ENCODE measurements around the gene SHROOM3. TPM values are rescaled to one million over a fixed set of nuclear protein-coding genes. Genes with fewer than 3 reads are reported as not detected.

Gene SHROOM3
- total and polyA plus RNA-seq, 2 donors (not counting 3 experiments of a cell fraction or from before 2014, with no cell fraction given): 2.7 to 6.7 TPM

GRCh38 chr4:76607266-76607799, 172.3 kb downstream of the SHROOM3 start:
- dilution Hi-C loops (cut with MboI; ENCODE audit: extremely low pct_ligation_motif_present, low sequenced_read_pairs): no loop called here
- H3K9me3 ChIP-seq (replicated peaks; ENCODE audit: control insufficient read depth, insufficient read depth, low read length): no peaks in the 10 kb centered on the region
- no peaks in the 10 kb centered on the region for H3K79me2 ChIP-seq (ENCODE audit: control insufficient read depth, insufficient read depth, low read length)
- FAIRE-seq (no peak), DNase-seq (ENCODE audit: low read depth, low spot score) (no peak)
- H3K9ac ChIP-seq (replicated peaks; ENCODE audit: extremely low read depth, insufficient read depth, low read length): no peak overlapping the region
- no peaks in the 10 kb centered on the region for H3K27me3 ChIP-seq (ENCODE audit: control insufficient read depth in 2 of 2, insufficient read depth in 2 of 2, low read length in 2 of 2)
- BruUV-seq (replicated peaks): no TSS peak
- no peaks in the 10 kb centered on the region for H3K36me3 ChIP-seq (ENCODE audit: control insufficient read depth in 2 of 2, extremely low read depth in 1 of 2, insufficient read depth in 2 of 2, low read length in 2 of 2)
- no peak overlapping the region for H3K4me3 ChIP-seq (replicated peaks in 1 of 3; ENCODE audit: insufficient read depth in 1 of 3, low read depth in 1 of 3, low read length in 3 of 3)
- H2AFZ ChIP-seq (ENCODE audit: low read depth, low read length): no peak overlapping the region
- no peak overlapping the region for H3K4me2 ChIP-seq (ENCODE audit: insufficient read depth, low read length)
- no peak overlapping the region for H3K27ac ChIP-seq (ENCODE audit: insufficient read depth, low read depth, low read length)
- TF ChIP-seq MAX (IDR thresholded peaks at IDR 0.05; ENCODE audit: insufficient read depth, insufficient read length) (no peak), JUN (IDR thresholded peaks at IDR 0.05; ENCODE audit: borderline replicate concordance, insufficient read depth, insufficient read length, low read depth) (no peak), EZH2 (IDR thresholded peaks at IDR 0.05; ENCODE audit: borderline replicate concordance, low read depth, low read length, severe bottlenecking) (no peak), CTCF (IDR thresholded peaks at IDR 0.05; ENCODE audit: extremely low read depth in 1 of 2, insufficient read depth in 1 of 2, low read depth in 1 of 2, low read length in 2 of 2) (no peak), POLR2AphosphoS5 (IDR thresholded peaks at IDR 0.05; ENCODE audit: insufficient read depth, low read depth, low read length) (no peak), POLR2A (IDR thresholded peaks at IDR 0.05; ENCODE audit: low read depth, low read length) (no peak)
- intact Hi-C loops (cut with micrococcal nuclease): no loop called here
- no peaks in the 10 kb centered on the region for H3K9me1 ChIP-seq (replicated peaks; ENCODE audit: control insufficient read depth, extremely low read depth, insufficient read depth, low read length)
- ChIA-PET CTCF (interaction anchor here (1.0 kb wide), 1 partner anchor 22 kb away, joined by 3 read pairs; no protein-coding TSS in a partner anchor), POLR2A (no interaction called here)
- peaks cover 8% of the 10 kb centered on the region for H3K4me1 ChIP-seq (ENCODE audit: control insufficient read depth, extremely low read depth, insufficient read depth, low read length)
- H4K20me1 ChIP-seq (replicated peaks; ENCODE audit: control insufficient read depth, extremely low read depth, insufficient read depth, low read length): no peaks in the 10 kb centered on the region

All from endothelial cell of umbilical vein (primary cell).